ENCODE measurements around the gene SLC35E4. TPM values are rescaled to one million over a fixed set of nuclear protein-coding genes. Genes with fewer than 3 reads are reported as not detected.
"Not testable (repeated sequence)": the region's sequence is repeated elsewhere in the genome, so short reads cannot be mapped to it uniquely, and the experiment has no call there.

Gene SLC35E4
- total RNA-seq, 4 donors from 2014 or later: 4.6 to 14.2 (median 6.2) TPM

DNA sequence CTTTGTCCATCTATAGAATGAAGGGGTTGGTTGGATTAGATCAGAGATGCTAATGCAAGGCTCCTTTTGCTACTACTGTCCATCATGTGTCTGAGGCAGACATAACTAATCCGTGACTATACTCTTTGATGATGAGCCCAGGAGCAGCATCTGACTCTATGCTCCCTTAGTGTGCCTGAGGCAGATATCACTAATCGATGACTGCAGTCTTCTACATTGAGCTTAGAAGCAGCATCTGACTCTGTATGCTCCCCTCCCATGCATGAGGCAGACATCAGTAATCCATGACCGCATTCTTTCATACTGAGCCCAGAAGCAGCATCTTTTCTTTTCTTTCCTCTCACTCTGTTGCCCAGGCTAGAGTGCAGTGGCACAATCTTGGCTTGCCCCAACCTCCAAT, 24.4 kb upstream of the SLC35E4 start:
- no peak for DNase-seq (ENCODE audit: low spot score)
- TF ChIP-seq, protein P1, sequence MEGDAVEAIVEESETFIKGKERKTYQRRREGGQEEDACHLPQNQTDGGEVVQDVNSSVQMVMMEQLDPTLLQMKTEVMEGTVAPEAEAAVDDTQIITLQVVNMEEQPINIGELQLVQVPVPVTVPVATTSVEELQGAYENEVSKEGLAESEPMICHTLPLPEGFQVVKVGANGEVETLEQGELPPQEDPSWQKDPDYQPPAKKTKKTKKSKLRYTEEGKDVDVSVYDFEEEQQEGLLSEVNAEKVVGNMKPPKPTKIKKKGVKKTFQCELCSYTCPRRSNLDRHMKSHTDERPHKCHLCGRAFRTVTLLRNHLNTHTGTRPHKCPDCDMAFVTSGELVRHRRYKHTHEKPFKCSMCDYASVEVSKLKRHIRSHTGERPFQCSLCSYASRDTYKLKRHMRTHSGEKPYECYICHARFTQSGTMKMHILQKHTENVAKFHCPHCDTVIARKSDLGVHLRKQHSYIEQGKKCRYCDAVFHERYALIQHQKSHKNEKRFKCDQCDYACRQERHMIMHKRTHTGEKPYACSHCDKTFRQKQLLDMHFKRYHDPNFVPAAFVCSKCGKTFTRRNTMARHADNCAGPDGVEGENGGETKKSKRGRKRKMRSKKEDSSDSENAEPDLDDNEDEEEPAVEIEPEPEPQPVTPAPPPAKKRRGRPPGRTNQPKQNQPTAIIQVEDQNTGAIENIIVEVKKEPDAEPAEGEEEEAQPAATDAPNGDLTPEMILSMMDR (IDR thresholded peaks at IDR 0.05): no peak
- ATAC-seq (ENCODE audit: low FRiP score): no peak

DNA sequence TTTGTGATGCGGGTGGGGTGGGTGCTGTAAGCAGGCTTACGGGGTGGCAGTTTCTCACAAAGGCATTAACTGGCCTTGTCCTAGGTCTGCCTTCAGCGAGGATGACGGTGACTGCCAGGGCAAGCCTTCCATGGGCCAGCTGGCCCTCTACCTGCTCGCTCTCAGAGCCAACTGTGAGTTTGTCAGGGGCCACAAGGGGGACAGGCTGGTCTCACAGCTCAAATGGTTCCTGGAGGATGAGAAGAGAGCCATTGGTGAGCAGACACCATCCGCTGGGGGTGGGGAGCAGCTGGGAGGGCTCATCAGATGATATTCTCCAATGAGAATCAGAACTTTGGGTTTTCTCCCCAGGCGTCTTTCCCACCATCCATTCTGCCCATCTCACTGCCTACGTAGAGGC, 22.8 kb upstream of the SLC35E4 start:
- no peak for ATAC-seq (ENCODE audit: low FRiP score)
- TF ChIP-seq, protein P1 (IDR thresholded peaks at IDR 0.05): no peak

DNA sequence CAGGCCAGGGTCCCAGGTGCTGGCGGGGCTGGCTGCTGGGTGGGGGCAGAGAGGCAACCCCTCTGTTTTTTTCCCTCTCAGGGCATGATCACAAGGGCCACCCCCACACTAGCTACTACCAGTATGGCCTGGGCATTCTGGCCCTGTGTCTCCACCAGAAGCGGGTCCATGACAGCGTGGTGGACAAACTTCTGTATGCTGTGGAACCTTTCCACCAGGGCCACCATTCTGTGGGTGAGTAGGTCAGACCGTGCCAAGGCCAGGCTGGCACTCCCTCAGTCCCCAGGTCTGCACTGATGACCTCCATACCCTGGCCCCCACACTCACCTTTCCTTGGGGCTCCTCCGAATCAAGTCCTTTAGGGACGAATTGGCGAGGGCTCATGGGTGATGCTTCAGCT, 21.3 kb upstream of the SLC35E4 start:
- no peak for ATAC-seq (ENCODE audit: low FRiP score)
- TF ChIP-seq, protein P1 (IDR thresholded peaks at IDR 0.05): no peak
- DNase-seq (ENCODE audit: low spot score): no peak

More for the DNA sequence above, 22.8 kb upstream of the SLC35E4 start:
- DNase-seq (ENCODE audit: low spot score): no peak

DNA sequence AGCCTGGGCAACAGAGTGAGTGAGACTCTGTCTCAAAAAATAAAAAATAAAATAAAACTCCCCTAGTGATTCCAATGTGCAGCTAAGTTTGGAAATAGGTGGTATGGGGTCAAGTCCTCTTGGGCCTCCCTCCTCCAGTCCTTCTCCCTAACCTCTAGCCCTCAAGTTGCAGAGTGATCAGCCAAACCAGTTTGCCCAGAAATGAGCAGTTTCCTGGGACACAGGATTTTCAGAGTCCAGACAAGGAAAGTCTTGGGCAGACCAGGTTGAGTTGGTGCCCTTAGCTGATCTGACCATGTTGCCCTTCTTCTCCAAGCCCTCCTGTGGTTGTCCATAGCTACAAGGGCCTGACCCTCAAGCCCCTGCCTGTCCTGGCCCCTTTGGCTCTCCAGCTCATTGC, 20.7 kb upstream of the SLC35E4 start:
- ATAC-seq (ENCODE audit: low FRiP score): no peak
- no peak for DNase-seq (ENCODE audit: low spot score)
- TF ChIP-seq, protein P1 (IDR thresholded peaks at IDR 0.05): no peak

DNA sequence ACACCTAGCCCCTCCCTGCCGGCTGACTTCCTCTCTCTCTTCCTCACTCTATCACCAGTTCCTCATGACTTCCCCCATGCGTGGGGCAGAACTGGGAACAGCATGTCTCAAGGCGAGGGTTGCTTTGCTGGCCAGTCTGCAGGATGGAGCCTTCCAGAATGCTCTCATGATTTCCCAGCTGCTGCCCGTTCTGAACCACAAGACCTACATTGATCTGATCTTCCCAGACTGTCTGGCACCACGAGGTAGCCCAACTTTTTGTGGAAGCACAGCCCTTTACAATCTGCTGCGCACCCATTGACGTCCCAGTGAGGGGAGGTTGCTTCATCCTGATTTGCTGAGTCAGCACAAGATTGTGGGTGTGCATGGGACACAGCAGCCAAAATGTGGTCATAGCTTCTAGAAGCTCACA, 20.0 kb upstream of the SLC35E4 start:
- ATAC-seq (ENCODE audit: low FRiP score) (no peak), DNase-seq (ENCODE audit: low spot score) (no peak)
- TF ChIP-seq, protein P1 (IDR thresholded peaks at IDR 0.05): no peak

DNA sequence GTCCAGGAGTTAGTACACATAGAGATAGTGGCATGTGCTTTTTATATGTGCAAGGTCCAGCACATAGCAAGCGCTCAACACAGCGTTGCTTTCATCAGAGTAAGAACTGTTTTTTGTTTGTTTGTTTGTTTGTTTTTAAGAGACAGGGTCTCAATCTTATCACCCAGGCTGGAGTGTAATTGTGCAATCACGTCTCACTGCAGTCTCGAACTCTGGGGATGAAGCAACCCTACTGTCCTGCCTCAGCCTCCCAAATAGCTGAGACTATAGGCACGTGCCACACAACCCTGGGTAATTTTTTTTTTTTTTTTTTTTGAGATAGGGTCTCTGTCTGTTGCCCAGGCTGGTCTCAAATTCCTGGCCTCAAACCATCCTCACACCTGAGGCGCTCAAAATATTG, 17.8 kb upstream of the SLC35E4 start:
- TF ChIP-seq, protein P1 (IDR thresholded peaks at IDR 0.05): no peak

DNA sequence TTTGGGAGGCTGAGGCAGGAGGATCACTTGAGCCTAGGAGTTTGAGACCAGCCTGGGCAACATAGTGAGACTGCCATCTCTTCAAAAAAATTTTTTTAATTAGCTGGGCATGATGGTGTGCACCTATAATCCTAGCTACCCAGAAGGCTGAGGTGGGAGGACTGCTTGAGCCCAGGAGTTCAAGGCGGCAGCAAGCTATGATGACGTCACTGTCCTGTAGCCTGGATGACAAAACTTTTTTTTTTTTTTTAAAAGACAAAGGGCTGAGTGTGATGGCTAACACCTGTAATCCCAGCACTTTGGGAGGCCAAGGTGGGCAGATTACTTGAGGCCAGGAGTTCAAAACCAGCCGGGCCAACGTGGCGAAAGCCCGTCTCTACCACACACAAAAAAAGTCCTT, 15.7 kb upstream of the SLC35E4 start:
- ATAC-seq (ENCODE audit: low FRiP score); DNase-seq (ENCODE audit: low spot score): not testable (repeated sequence)

More for the DNA sequence above, 17.8 kb upstream of the SLC35E4 start:
- ATAC-seq (ENCODE audit: low FRiP score) (no peak), DNase-seq (ENCODE audit: low spot score) (no peak)

DNA sequence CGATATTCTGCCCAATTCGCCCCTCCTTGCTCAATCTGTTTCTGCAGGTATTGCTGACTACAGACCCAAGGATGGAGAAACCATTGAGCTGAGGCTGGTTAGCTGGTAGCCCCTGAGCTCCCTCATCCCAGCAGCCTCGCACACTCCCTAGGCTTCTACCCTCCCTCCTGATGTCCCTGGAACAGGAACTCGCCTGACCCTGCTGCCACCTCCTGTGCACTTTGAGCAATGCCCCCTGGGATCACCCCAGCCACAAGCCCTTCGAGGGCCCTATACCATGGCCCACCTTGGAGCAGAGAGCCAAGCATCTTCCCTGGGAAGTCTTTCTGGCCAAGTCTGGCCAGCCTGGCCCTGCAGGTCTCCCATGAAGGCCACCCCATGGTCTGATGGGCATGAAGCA, 9.2 kb upstream of the SLC35E4 start:
- no peak for DNase-seq (ENCODE audit: low spot score)
- ATAC-seq (ENCODE audit: low FRiP score): no peak
- TF ChIP-seq, protein P1 (IDR thresholded peaks at IDR 0.05): no peak

Measured in omental fat pad (tissue), 4 donors.